HEK293 (cell line): ENCODE results near the gene GRIN2A.

Experiments used
- EGR2 ChIP-seq: fragments of 450-650 bp; formaldehyde crosslinking; IDR thresholded peaks from 2 replicates; pipeline ENCODE4 v1.5.1; 2016; ENCODE audit warnings: low read depth, missing biosample characterization, missing genetic modification characterization
- GLI2 ChIP-seq: fragments of 450-650 bp; formaldehyde crosslinking; IDR thresholded peaks from 2 replicates; pipeline ENCODE4; 2017; ENCODE audit warnings: missing biosample characterization, missing genetic modification characterization, low read depth, borderline replicate concordance
- MEIS1 ChIP-seq: sonication (generic); formaldehyde crosslinking; IDR thresholded peaks from 2 replicates; pipeline ENCODE4 v1.8.1; 2022; ENCODE audit warnings: missing genetic modification reagents, mild to moderate bottlenecking, borderline replicate concordance
- PATZ1 ChIP-seq: fragments of 450-650 bp; formaldehyde crosslinking; IDR thresholded peaks from 2 replicates; pipeline ENCODE4 v1.5.1; 2016; ENCODE audit warnings: missing biosample characterization, missing genetic modification characterization
- ZNF280D ChIP-seq: fragments of 450-650 bp; formaldehyde crosslinking; IDR thresholded peaks from 2 replicates; pipeline ENCODE4 v1.5.1; 2016; ENCODE audit warnings: missing biosample characterization, missing genetic modification characterization
- ZNF433 ChIP-seq: fragments of 450-650 bp; formaldehyde crosslinking; IDR thresholded peaks from 2 replicates; pipeline ENCODE4 v1.5.1; 2016; ENCODE audit warnings: missing biosample characterization, missing genetic modification characterization, low read depth
- ZNF449 ChIP-seq: fragments of 450-650 bp; formaldehyde crosslinking; IDR thresholded peaks from 2 replicates; pipeline ENCODE4 v1.5.1; 2017; ENCODE audit warnings: missing biosample characterization, mild to moderate bottlenecking, missing genetic modification characterization, moderate library complexity
- TF ChIP-seq, protein P1 (sequence below): fragments of 450-650 bp; formaldehyde crosslinking; IDR thresholded peaks from 2 replicates; pipeline ENCODE4 v1.5.1; 2016; ENCODE audit warnings: missing biosample characterization, missing genetic modification characterization
- TF ChIP-seq, protein P2 (sequence below): fragments of 450-650 bp; formaldehyde crosslinking; IDR thresholded peaks from 2 replicates; pipeline ENCODE4 v1.5.1; 2016; ENCODE audit warnings: missing biosample characterization, missing genetic modification characterization, low read depth
- TF ChIP-seq, protein P3 (sequence below): fragments of 450-650 bp; formaldehyde crosslinking; IDR thresholded peaks from 2 replicates; pipeline ENCODE4 v1.5.1; 2016; ENCODE audit warnings: missing biosample characterization, missing genetic modification characterization, low read depth

GRCh38 chr16:10081201-10081940, 100.9 kb downstream of the GRIN2A start:
- TF ChIP-seq PATZ1 = no peak
- TF ChIP-seq MEIS1 (CRISPR knock-in tag) = no peak
- TF ChIP-seq, protein P1, sequence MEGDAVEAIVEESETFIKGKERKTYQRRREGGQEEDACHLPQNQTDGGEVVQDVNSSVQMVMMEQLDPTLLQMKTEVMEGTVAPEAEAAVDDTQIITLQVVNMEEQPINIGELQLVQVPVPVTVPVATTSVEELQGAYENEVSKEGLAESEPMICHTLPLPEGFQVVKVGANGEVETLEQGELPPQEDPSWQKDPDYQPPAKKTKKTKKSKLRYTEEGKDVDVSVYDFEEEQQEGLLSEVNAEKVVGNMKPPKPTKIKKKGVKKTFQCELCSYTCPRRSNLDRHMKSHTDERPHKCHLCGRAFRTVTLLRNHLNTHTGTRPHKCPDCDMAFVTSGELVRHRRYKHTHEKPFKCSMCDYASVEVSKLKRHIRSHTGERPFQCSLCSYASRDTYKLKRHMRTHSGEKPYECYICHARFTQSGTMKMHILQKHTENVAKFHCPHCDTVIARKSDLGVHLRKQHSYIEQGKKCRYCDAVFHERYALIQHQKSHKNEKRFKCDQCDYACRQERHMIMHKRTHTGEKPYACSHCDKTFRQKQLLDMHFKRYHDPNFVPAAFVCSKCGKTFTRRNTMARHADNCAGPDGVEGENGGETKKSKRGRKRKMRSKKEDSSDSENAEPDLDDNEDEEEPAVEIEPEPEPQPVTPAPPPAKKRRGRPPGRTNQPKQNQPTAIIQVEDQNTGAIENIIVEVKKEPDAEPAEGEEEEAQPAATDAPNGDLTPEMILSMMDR = no peak
- no peak for TF ChIP-seq ZNF449 (tag by site-specific recombination)
- no peak for TF ChIP-seq ZNF433
- TF ChIP-seq, protein P2, sequence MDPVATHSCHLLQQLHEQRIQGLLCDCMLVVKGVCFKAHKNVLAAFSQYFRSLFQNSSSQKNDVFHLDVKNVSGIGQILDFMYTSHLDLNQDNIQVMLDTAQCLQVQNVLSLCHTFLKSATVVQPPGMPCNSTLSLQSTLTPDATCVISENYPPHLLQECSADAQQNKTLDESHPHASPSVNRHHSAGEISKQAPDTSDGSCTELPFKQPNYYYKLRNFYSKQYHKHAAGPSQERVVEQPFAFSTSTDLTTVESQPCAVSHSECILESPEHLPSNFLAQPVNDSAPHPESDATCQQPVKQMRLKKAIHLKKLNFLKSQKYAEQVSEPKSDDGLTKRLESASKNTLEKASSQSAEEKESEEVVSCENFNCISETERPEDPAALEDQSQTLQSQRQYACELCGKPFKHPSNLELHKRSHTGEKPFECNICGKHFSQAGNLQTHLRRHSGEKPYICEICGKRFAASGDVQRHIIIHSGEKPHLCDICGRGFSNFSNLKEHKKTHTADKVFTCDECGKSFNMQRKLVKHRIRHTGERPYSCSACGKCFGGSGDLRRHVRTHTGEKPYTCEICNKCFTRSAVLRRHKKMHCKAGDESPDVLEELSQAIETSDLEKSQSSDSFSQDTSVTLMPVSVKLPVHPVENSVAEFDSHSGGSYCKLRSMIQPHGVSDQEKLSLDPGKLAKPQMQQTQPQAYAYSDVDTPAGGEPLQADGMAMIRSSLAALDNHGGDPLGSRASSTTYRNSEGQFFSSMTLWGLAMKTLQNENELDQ (tag by site-specific recombination) = no peak
- no peak for TF ChIP-seq ZNF280D (tag by site-specific recombination)
- no peak for TF ChIP-seq EGR2 (tag by site-specific recombination)
- TF ChIP-seq GLI2 (tag by site-specific recombination) = no peak
- TF ChIP-seq, protein P3, sequence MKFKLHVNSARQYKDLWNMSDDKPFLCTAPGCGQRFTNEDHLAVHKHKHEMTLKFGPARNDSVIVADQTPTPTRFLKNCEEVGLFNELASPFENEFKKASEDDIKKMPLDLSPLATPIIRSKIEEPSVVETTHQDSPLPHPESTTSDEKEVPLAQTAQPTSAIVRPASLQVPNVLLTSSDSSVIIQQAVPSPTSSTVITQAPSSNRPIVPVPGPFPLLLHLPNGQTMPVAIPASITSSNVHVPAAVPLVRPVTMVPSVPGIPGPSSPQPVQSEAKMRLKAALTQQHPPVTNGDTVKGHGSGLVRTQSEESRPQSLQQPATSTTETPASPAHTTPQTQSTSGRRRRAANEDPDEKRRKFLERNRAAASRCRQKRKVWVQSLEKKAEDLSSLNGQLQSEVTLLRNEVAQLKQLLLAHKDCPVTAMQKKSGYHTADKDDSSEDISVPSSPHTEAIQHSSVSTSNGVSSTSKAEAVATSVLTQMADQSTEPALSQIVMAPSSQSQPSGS (tag by site-specific recombination) = no peak
